GM12891 (cell line): ENCODE data around the gene PTPRCAP.
A peak's percentile ranks its signal among the peaks of the same experiment; 100 is the strongest.

Experiments
- POLR2A ChIP-seq: IDR thresholded peaks from 2 replicates; pipeline ENCODE4 v1.6.1; 2011; ENCODE audit warnings: low read depth, low read length, control low read depth
- POLR2AphosphoS5 ChIP-seq: IDR thresholded peaks from 2 replicates; pipeline ENCODE4 v1.6.1; 2011; ENCODE audit warnings: low read depth, low read length, control low read depth
- POU2F2 ChIP-seq: IDR thresholded peaks from 2 replicates; pipeline ENCODE4 v1.6.1; 2011; ENCODE audit warnings: low read depth, mild to moderate bottlenecking, control low read depth, low read length, moderate library complexity
- TAF1 ChIP-seq: IDR thresholded peaks from 2 replicates; pipeline ENCODE4 v1.6.1; 2011; ENCODE audit warnings: low read depth, low read length, control low read depth

- TF ChIP-seq POLR2A (peak; percentile 67), POLR2AphosphoS5 (peak; percentile 66), POU2F2 (no peak; the same call in 1 of the 2 replicates), TAF1 (peak; percentile 38; the same call in 1 of the 2 replicates)
Observed at GRCh38 chr11:67483831-67484665, 46.6 kb upstream of the PTPRCAP start.
